GM12878 (cell line): ENCODE data around the gene CGREF1.

Source experiments
- FOS ChIP-seq: IDR thresholded peaks from 3 replicates; pipeline ENCODE4 v1.6.1; 2011; ENCODE audit warnings: borderline replicate concordance; ENCODE audit not compliant: insufficient read length; ENCODE audit errors: extremely low read depth
- POLR2AphosphoS5 ChIP-seq: IDR thresholded peaks from 2 replicates; pipeline ENCODE4 v1.6.1; 2011; ENCODE audit warnings: mild to moderate bottlenecking, low read length, inconsistent platforms
- TAF1 ChIP-seq: IDR thresholded peaks from 2 replicates; pipeline ENCODE4 v1.6.1; 2011; ENCODE audit warnings: mild to moderate bottlenecking, low read depth, low read length, borderline replicate concordance

DNA sequence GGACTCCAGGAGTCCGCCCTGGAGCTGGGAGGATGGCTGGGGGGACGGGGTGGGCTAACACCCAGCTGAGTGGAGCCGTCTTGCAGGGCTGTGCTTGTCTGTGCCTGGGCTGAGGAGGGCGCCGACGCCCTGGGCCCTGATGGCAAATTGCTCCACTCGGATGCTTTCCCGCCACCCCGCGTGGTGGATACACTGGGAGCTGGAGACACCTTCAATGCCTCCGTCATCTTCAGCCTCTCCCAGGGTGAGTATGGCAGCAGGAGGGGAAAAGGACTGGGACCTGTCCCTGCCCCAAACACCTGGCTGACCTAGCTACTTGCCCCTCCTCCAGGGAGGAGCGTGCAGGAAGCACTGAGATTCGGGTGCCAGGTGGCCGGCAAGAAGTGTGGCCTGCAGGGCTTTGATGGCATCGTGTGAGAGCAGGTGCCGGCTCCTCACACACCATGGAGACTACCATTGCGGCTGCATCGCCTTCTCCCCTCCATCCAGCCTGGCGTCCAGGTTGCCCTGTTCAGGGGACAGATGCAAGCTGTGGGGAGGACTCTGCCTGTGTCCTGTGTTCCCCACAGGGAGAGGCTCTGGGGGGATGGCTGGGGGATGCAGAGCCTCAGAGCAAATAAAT, 19.5 kb downstream of the CGREF1 start:
- TF ChIP-seq FOS (no peak), POLR2AphosphoS5 (no peak), TAF1 (no peak)
